Measurements from ENCODE around the gene VAC14. TPM values are rescaled to one million over a fixed set of nuclear protein-coding genes. Genes with fewer than 3 reads are reported as not detected.
A peak's percentile ranks its signal among the peaks of the same experiment; 100 is the strongest.

The VAC14 gene
- total RNA-seq, 2 experiments from 2014 or later, result 26.7 to 28.0 TPM

DNA sequence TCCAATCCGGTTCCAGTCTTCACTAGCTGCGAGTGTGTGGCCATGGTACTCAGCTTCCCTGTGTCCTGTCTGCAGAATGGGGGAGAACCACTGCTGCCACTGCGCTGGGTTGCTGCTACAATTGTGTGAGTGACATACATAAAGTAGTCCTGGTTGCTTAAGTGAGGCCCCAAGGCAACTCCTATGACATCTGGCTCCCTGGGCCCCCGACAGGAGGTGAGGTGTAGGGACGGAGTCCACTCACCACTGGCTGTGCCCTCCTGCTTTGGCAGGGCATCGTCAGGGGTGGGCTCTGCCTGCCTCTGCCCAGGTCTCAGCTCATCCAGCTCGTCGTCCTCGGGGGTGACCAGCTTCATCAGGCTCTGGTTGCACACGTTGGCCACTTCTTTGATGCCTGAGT, 20.4 kb downstream of the VAC14 start:
- H3K4me3 Mint-ChIP-seq, result no peak overlapping the region
- ChIA-PET CTCF (interaction anchor here (0.6 to 1.4 kb wide), 2 partner anchors 9 to 210 kb away, joined by 5 to 10 read pairs; no protein-coding TSS in a partner anchor), POLR2A (no interaction called here)
- peaks cover 64% of the 10 kb centered on the region for H3K36me3 Mint-ChIP-seq (ENCODE audit: low read depth)
- H3K27ac Mint-ChIP-seq, result no peak overlapping the region
- no peaks in the 10 kb centered on the region for H3K27me3 Mint-ChIP-seq
- no peaks in the 10 kb centered on the region for H3K9me3 Mint-ChIP-seq
- no peaks in the 10 kb centered on the region for H3K4me1 Mint-ChIP-seq
- DNase-seq, result no peak

DNA sequence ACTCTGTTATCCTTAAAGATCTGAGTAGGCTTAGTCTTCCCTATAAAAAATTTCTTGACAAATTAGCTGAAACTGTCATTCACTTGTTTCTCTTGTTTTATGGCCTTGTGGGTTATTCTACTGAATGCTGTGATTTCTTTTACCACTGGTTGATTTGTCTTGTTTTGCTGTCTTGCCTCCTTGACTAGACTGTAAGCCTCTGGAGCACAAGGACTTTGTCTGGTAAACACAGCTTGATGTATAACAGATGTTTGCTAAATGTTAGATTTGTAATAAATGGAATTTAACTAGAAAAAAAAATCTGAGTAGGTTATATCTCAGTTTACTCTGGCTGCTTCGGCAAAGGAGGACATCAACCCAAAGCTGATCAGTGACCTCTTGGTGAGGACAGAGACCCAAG, 21.6 kb downstream of the VAC14 start:
- no peak for DNase-seq
- H3K4me3 Mint-ChIP-seq, result no peak overlapping the region
- H3K27me3 Mint-ChIP-seq, result no peaks in the 10 kb centered on the region
- H3K9me3 Mint-ChIP-seq, result no peaks in the 10 kb centered on the region
- H3K36me3 Mint-ChIP-seq (ENCODE audit: low read depth), result peaks cover 57% of the 10 kb centered on the region
- H3K4me1 Mint-ChIP-seq, result no peaks in the 10 kb centered on the region
- ChIA-PET POLR2A (no interaction called here), CTCF (interaction anchor here (1.4 kb wide), 1 partner anchor 8 kb away, joined by 10 read pairs; no protein-coding TSS in a partner anchor)
- no peak overlapping the region for H3K27ac Mint-ChIP-seq

DNA sequence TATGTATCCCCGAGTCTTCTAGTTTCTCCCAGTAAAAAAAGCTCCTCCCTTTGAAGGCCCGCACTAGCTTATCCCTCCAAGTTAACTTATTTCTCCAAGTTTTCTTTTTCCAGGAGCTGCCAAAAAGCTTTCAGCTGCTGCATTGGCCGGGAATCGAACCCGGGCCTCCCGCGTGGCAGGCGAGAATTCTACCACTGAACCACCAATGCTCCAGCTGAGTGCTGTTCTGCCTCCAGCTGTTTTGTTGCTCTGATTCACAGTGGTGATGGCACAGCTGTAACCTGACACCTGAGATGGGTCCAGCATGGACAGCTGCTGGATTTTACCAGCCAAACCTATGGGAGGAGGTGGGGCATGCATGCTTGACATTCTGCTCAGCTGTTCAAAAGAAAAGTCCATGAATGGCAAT, 22.1 kb downstream of the VAC14 start:
- no peaks in the 10 kb centered on the region for H3K4me1 Mint-ChIP-seq
- CTCF ChIA-PET, result no interaction called here
- peaks cover 53% of the 10 kb centered on the region for H3K36me3 Mint-ChIP-seq (ENCODE audit: low read depth)
- H3K27me3 Mint-ChIP-seq, result no peaks in the 10 kb centered on the region
- DNase-seq, result no peak
- POLR2A ChIA-PET, result no interaction called here
- no peak overlapping the region for H3K4me3 Mint-ChIP-seq
- H3K9me3 Mint-ChIP-seq, result no peaks in the 10 kb centered on the region
- peak overlapping the region; percentile 7 for H3K27ac Mint-ChIP-seq

DNA sequence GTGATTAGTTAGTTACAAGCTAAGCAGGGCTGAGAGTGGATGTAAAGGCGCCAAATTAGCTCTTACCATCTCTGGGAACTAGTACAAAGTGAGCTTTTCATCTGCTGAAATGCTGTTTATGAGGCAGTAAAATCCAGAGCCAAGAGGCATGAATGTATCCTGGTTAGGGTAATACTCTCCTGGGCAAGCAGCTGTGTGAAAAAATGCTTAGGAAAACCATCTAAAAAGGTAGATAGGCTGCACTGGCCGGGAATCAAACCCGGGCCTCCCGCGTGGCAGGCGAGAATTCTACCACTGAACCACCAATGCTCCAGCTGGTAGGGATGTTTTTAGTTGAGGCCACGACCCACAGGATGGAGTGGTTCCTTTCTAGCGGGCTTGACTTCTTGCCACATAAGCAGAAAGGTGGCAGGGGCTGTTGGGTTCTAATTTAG, 23.0 kb downstream of the VAC14 start:
- no peak for DNase-seq
- Mint-ChIP-seq H3K4me1 (no peaks in the 10 kb centered on the region), H3K27me3 (no peaks in the 10 kb centered on the region), H3K9me3 (no peaks in the 10 kb centered on the region), H3K4me3 (no peak overlapping the region), H3K27ac (no peak overlapping the region), H3K36me3 (ENCODE audit: low read depth) (peaks cover 44% of the 10 kb centered on the region)
- ChIA-PET CTCF (no interaction called here), POLR2A (no interaction called here)

DNA sequence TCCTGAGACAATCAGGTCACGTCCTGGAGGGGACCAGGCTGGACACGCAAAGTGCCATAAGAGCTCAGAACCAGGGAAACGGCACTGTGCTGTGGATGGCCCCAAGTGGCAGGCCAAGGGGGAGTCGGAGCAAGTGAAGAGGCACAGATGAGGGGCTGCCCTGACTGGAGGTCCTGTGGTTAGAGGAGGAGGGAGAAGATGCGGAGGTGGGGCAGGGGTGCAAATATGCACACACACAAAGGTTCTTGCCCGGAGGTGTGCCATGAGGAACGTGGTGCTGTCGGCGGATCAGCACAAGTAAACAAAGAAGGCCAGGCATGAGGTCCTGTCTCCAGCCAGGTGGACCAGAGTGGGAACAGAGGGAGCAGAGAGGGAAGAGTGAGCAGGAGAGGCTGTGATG, 23.5 kb downstream of the VAC14 start:
- Mint-ChIP-seq H3K4me1 (no peaks in the 10 kb centered on the region), H3K36me3 (ENCODE audit: low read depth) (peaks cover 40% of the 10 kb centered on the region), H3K4me3 (no peak overlapping the region), H3K27ac (no peak overlapping the region), H3K9me3 (no peaks in the 10 kb centered on the region), H3K27me3 (no peaks in the 10 kb centered on the region)
- no peak for DNase-seq
- CTCF ChIA-PET, result no interaction called here
- POLR2A ChIA-PET, result no interaction called here

DNA sequence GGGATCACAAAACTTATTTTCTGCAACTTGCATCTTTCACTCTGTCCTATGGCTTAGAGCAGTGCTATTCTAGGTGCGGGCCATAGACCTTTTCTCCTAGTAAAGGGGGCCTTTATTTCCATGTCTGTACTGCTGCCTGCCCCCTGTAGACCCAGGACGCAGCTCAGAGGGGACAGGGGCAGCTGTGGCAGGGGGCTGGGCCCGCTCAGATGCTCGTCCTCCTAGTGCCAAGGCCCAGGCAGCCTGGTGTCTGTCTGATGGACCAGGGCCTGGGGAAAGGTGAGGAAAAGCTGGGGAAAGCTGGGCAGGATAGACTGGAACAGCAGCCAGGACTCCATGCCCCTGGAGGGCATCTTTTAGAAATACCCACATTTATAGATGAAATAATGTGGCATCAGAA, 25.6 kb downstream of the VAC14 start:
- no peak overlapping the region for H3K27ac Mint-ChIP-seq
- peaks cover 3% of the 10 kb centered on the region for H3K4me1 Mint-ChIP-seq
- POLR2A ChIA-PET, result no interaction called here
- no peaks in the 10 kb centered on the region for H3K27me3 Mint-ChIP-seq
- DNase-seq, result no peak
- H3K4me3 Mint-ChIP-seq, result no peak overlapping the region
- CTCF ChIA-PET, result no interaction called here
- no peaks in the 10 kb centered on the region for H3K9me3 Mint-ChIP-seq
- peaks cover 22% of the 10 kb centered on the region for H3K36me3 Mint-ChIP-seq (ENCODE audit: low read depth)

DNA sequence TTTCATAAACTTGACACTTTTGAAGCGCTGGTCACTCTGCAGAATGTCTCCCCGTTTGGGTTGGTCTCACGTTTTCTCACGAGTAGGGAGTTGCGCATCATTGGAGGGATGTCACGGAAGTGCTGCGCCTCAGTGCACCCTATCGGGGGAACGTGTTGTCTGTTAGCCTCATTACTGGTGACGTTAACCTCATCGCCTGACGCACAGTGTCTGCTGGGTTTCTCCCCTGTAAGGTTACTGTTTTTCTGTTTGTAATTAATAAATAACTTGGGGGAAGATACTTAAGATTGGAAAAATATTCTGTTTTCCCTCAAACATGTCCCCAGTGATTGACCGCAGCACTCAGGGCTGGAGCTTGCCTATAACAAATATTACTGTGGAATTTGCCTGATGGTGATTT, 26.7 kb downstream of the VAC14 start:
- Mint-ChIP-seq H3K4me3 (no peak overlapping the region), H3K27ac (no peak overlapping the region), H3K27me3 (no peaks in the 10 kb centered on the region), H3K9me3 (no peaks in the 10 kb centered on the region), H3K4me1 (peaks cover 3% of the 10 kb centered on the region), H3K36me3 (ENCODE audit: low read depth) (peaks cover 13% of the 10 kb centered on the region)
- ChIA-PET POLR2A (no interaction called here), CTCF (no interaction called here)
- DNase-seq, result no peak

DNA sequence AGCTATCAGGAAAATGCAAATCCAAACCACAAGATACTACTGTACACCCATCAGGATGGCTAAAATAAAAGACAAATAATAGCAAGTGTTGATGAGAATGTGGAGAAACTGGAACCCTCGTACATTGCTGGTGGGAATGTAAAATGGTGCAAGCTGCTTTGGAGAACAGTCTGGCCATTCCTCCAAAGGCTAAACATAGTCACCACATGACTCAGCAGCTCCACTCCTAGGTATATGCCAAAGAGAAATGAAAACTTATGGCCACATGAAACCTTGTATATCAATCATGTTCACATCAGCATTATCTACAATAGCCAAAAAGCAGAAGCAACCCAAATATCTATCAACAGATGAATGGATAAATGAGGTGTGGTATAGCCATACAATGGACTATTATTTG, 28.5 kb downstream of the VAC14 start:
- DNase-seq, result no peak
- Mint-ChIP-seq H3K9me3 (no peaks in the 10 kb centered on the region), H3K36me3 (ENCODE audit: low read depth) (peaks cover 8% of the 10 kb centered on the region), H3K27ac (no peak overlapping the region), H3K27me3 (no peaks in the 10 kb centered on the region), H3K4me1 (peaks cover 3% of the 10 kb centered on the region), H3K4me3 (no peak overlapping the region)
- CTCF ChIA-PET, result interaction anchor here (1.7 to 3.6 kb wide), 3 partner anchors 85 to 119 kb away, joined by 10 to 28 read pairs (median 25); no protein-coding TSS in a partner anchor
- POLR2A ChIA-PET, result no interaction called here

DNA sequence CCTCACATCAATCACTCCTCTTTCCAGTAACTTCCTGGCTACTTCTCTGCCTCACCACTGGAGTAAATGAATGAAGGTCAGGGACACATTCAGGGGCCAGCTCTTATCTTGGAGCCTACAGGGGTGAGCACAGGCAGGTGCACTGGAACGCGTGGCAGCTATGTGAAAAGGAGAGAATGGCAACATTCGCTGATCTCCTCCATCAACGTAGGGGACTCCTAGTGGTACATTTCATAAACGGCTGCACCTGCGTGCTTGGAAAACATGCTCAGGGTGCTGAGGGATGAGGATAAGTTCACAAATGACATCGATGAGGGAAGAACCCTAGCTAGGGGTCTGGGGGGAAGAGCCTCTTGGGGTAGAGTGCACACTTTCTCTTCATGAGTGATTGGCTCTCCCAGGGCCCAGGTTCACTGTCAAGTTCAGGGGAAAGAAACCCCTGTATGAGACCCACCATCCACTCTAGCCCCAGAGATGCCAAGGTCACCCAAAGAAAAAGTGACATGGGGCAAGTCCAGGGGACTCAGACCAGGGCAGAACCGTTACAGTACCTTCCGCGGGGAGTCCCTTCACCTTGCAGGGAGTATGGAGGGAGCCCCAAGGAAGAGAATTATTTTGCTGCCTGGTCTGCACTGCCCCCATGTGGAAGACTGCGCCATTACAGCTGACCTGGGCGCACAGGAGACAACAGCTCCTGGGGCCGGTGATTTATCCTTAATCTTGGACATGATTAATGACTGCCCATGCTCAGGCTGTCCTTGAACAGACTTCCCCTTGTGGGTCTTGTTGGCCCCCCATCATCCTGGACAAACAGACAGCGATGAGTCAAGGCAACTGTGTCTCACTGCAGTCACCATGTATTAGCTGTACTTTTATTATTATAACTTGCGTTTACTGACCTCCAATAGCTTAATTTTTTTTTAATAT, 30.1 kb downstream of the VAC14 start:
- Mint-ChIP-seq H3K27me3 (no peaks in the 10 kb centered on the region), H3K27ac (peak overlapping the region; percentile 12), H3K4me1 (peaks cover 3% of the 10 kb centered on the region), H3K4me3 (no peak overlapping the region), H3K9me3 (no peaks in the 10 kb centered on the region), H3K36me3 (ENCODE audit: low read depth) (peaks cover 4% of the 10 kb centered on the region)
- DNase-seq, result peak; percentile 76
- POLR2A ChIA-PET, result interaction anchor here (0.8 to 1.4 kb wide), 7 partner anchors 24 to 115 kb away, joined by 3 to 5 read pairs (median 3); partner anchors contain the start of gene VAC14
- CTCF ChIA-PET, result interaction anchor here (0.5 to 3.6 kb wide), 37 partner anchors 9 to 839 kb away, joined by 3 to 28 read pairs (median 4); no protein-coding TSS in a partner anchor

DNA sequence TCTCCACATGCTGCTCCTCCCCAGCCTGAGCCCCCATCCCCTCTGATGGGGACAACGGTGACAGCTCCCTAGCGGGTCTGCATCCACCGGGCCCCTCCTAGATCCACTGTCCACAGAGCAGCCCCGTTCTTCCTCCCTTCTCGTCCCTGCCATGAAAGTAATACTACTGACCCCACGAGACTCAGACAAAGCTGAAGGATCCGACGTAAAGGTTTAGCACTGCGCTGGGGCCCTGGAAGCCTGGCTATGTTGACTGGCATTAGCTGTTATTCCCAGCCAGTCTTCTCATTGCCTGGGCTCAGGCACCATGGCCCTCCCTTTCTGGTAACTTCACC, 30.7 kb downstream of the VAC14 start:
- Mint-ChIP-seq H3K4me1 (peaks cover 3% of the 10 kb centered on the region), H3K9me3 (no peaks in the 10 kb centered on the region), H3K4me3 (no peak overlapping the region), H3K27ac (no peak overlapping the region), H3K27me3 (no peaks in the 10 kb centered on the region), H3K36me3 (ENCODE audit: low read depth) (peaks cover 4% of the 10 kb centered on the region)
- POLR2A ChIA-PET, result interaction anchor here (1.0 to 1.4 kb wide), 4 partner anchors 27 to 115 kb away, joined by 3 to 5 read pairs (median 4); partner anchors contain the start of gene VAC14
- CTCF ChIA-PET, result interaction anchor here (1.2 to 3.6 kb wide), 11 partner anchors 10 to 117 kb away, joined by 3 to 28 read pairs (median 8); no protein-coding TSS in a partner anchor
- DNase-seq, result no peak

DNA sequence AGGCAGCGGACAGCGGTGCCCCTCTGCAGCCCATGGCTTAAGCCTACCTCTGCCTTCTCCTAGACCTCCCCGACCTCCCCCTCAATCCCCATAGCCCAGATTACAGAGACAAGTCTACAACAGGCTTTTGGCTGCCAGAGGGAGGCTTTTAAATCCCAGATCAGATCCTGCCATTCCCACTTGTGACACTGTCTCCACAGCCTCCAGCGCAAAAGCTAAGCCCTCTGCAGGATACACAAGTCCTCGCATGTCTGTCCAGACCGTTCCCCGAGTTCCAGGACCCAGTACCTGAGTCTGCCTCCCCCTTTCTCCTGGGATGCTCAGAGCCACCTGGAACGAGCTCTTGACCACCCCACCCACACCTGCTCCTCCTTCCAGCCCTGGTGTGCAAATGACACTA, 31.2 kb downstream of the VAC14 start:
- Mint-ChIP-seq H3K4me1 (peaks cover 3% of the 10 kb centered on the region), H3K4me3 (no peak overlapping the region), H3K27me3 (no peaks in the 10 kb centered on the region), H3K36me3 (ENCODE audit: low read depth) (peaks cover 4% of the 10 kb centered on the region), H3K27ac (no peak overlapping the region), H3K9me3 (no peaks in the 10 kb centered on the region)
- CTCF ChIA-PET, result interaction anchor here (1.2 to 3.6 kb wide), 5 partner anchors 9 to 116 kb away, joined by 4 to 28 read pairs (median 25); no protein-coding TSS in a partner anchor
- no peak for DNase-seq
- POLR2A ChIA-PET, result interaction anchor here (1.0 to 1.2 kb wide), 3 partner anchors 28 to 91 kb away, joined by 3 to 4 read pairs (median 3); no protein-coding TSS in a partner anchor

DNA sequence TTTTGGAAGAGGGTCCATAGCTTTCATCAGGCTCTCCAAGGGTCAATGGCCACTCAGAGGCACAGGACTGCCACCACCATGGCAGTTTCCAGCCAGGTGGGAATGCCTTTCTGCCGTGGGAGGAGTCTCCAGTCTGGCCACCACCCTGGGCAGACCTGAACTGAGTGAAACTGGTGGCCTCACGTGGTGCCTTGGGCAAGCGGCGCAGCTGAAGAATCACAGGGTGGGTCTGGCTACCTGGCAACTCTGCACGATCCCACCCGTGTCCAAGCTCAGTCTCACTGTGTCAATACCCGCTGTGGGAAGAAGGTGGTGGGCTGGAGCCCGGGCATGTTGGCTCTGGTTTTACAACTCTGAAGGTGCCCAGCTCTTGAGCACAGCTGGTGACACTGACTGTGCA, 31.8 kb downstream of the VAC14 start:
- H3K4me1 Mint-ChIP-seq, result peaks cover 3% of the 10 kb centered on the region
- peaks cover 4% of the 10 kb centered on the region for H3K36me3 Mint-ChIP-seq (ENCODE audit: low read depth)
- no peak overlapping the region for H3K27ac Mint-ChIP-seq
- H3K4me3 Mint-ChIP-seq, result no peak overlapping the region
- CTCF ChIA-PET, result interaction anchor here (3.6 kb wide), 1 partner anchor 116 kb away, joined by 25 read pairs; no protein-coding TSS in a partner anchor
- H3K9me3 Mint-ChIP-seq, result no peaks in the 10 kb centered on the region
- H3K27me3 Mint-ChIP-seq, result no peaks in the 10 kb centered on the region
- POLR2A ChIA-PET, result interaction anchor here (1.2 kb wide), 1 partner anchor 87 kb away, joined by 3 read pairs; no protein-coding TSS in a partner anchor
- no peak for DNase-seq

DNA sequence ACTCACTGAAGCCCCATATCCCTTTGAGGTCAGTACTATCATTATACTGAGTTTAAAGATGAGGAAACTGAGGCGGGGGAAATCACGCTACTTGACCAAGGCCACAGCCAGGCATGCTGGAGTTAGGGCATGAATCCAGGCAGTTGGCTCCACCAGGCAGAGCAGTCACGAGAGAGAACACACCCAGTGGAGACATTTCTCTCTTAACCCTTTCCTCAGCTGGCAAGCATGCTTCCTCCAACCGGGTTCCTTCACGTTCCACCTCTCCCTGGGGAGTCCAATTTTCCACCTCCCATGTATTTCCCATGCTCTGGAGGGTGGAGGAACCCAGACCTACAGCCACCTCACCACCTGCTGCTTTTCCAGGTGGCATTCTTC, 32.8 kb downstream of the VAC14 start:
- DNase-seq, result no peak
- Mint-ChIP-seq H3K36me3 (ENCODE audit: low read depth) (peaks cover 4% of the 10 kb centered on the region), H3K4me3 (no peak overlapping the region), H3K27ac (no peak overlapping the region), H3K9me3 (no peaks in the 10 kb centered on the region), H3K27me3 (no peaks in the 10 kb centered on the region), H3K4me1 (peaks cover 3% of the 10 kb centered on the region)
- CTCF ChIA-PET, result no interaction called here
- POLR2A ChIA-PET, result no interaction called here
